GM12878 (cell line): ENCODE data around the gene TRAPPC4. TPM values are rescaled to one million over a fixed set of nuclear protein-coding genes. Genes with fewer than 3 reads are reported as not detected.

ENCODE experiments used
- ATAC-seq: fragments of 200-7000 bp; cut with Tn5 transposase; 3 replicates; pipeline ENCODE4 v1.9.1; 2020; ENCODE audit warnings: mild to moderate bottlenecking, moderate library complexity
- BruUV-seq: library from RNA; stranded (reverse); fragments of 400-500 nt; replicated peaks from 2 replicates; lab custom pipeline; 2021; lab: Mats Ljungman, UMichigan
- CTCF ChIA-PET: fragments of 300-600 bp; sonication (Branson Sonifier 250); formaldehyde crosslinking; extraction: SDS; loops from one replicate; lab custom pipeline; 2021; ENCODE audit warnings: inconsistent platforms; lab: Yijun Ruan, JAX
- POLR2A ChIA-PET: fragments of 350-600 bp; formaldehyde crosslinking; extraction: SDS; loops from one replicate; lab custom pipeline; 2021; ENCODE audit warnings: inconsistent platforms; lab: Charles Lee
- RAD21 ChIA-PET: fragments of 300-600 bp; sonication (Branson Sonifier 250); formaldehyde crosslinking; loops from one replicate; lab custom pipeline; 2023; ENCODE audit warnings: antibody characterized with exemption; ENCODE audit not compliant: unreplicated experiment; lab: Charles Lee
- SMC1A ChIA-PET: fragments of 300-600 bp; sonication (Branson Sonifier 250); formaldehyde crosslinking; loops from one replicate; lab custom pipeline; 2023; ENCODE audit not compliant: unreplicated experiment, uncharacterized antibody; lab: Charles Lee
- DNase-seq: peaks from one replicate; pipeline ENCODE4 v3.0.0-alpha.2; 2011; ENCODE audit warnings: low read depth, low spot score
- FAIRE-seq: peaks from 3 replicates; lab custom pipeline; 2011; peaks lifted over from hg19 to GRCh38; lab: Jason Lieb, UNC
- H2AFZ ChIP-seq: 2 replicates; pipeline ENCODE4 v1.6.0; 2011; ENCODE audit warnings: low read depth, low read length, control low read depth; ENCODE audit not compliant: control insufficient read depth
- H3K27ac ChIP-seq: 2 replicates; pipeline ENCODE4 v1.5.1; 2011; ENCODE audit warnings: control low read depth; ENCODE audit not compliant: control insufficient read depth, insufficient read depth
- H3K27me3 ChIP-seq, 2 experiments: replicated peaks in 1 of 2; 2 replicates each; pipeline versions ENCODE4 v1.6.0 to v1.6.1; 2011; ENCODE audit warnings: low read length in 1 of 2; ENCODE audit not compliant: control insufficient read depth in 2 of 2, insufficient read depth in 2 of 2
- H3K36me3 ChIP-seq, 2 experiments: 2 replicates each; pipeline ENCODE4 v1.5.1; 2011; ENCODE audit warnings: low read length in 1 of 2; ENCODE audit not compliant: control insufficient read depth in 2 of 2, insufficient read depth in 2 of 2
- H3K4me1 ChIP-seq: 2 replicates; pipeline ENCODE4 v1.6.1; 2011; ENCODE audit warnings: mild to moderate bottlenecking, low read length, moderate library complexity, mixed read lengths; ENCODE audit not compliant: control insufficient read depth, insufficient read depth
- H3K4me2 ChIP-seq: 2 replicates; pipeline ENCODE4 v1.6.0; 2011; ENCODE audit warnings: control low read depth; ENCODE audit not compliant: control insufficient read depth, insufficient read depth
- H3K4me3 ChIP-seq: fragments of 200-600 bp; sonication (generic); 2 replicates; pipeline ENCODE4 v1.5.1; 2016
- H3K79me2 ChIP-seq: 2 replicates; pipeline ENCODE4 v1.6.0; 2011; ENCODE audit warnings: low read length; ENCODE audit not compliant: control insufficient read depth, insufficient read depth
- H3K9ac ChIP-seq: 2 replicates; pipeline ENCODE4 v1.8.0; 2011; ENCODE audit warnings: low read length, control low read depth, mixed read lengths; ENCODE audit not compliant: control insufficient read depth, insufficient read depth
- H3K9me3 ChIP-seq: replicated peaks from 3 replicates; pipeline ENCODE4 v1.5.1; 2011; ENCODE audit warnings: mild to moderate bottlenecking, low read length; ENCODE audit not compliant: control insufficient read depth, insufficient read depth
- H4K20me1 ChIP-seq: 2 replicates; pipeline ENCODE4 v1.6.0; 2011; ENCODE audit not compliant: control insufficient read depth, insufficient read depth
- BMI1 ChIP-seq: fragments of 450-650 bp; IDR thresholded peaks from 2 replicates; pipeline ENCODE4 v1.6.1; 2016; ENCODE audit warnings: mild to moderate bottlenecking, moderate library complexity, borderline replicate concordance
- DPF2 ChIP-seq: fragments of 450-650 bp; IDR thresholded peaks from 2 replicates; pipeline ENCODE4 v1.6.1; 2017; ENCODE audit warnings: mild to moderate bottlenecking
- IRF5 ChIP-seq: fragments of 450-650 bp; IDR thresholded peaks from 2 replicates; pipeline ENCODE4 v1.6.1; 2017; ENCODE audit warnings: borderline replicate concordance
- NBN ChIP-seq: fragments of 450-650 bp; IDR thresholded peaks from 2 replicates; pipeline ENCODE4 v1.6.1; 2016
- NFXL1 ChIP-seq: fragments of 450-650 bp; IDR thresholded peaks from 2 replicates; pipeline ENCODE4 v1.6.1; 2017; ENCODE audit warnings: antibody characterized with exemption, mild to moderate bottlenecking, borderline replicate concordance
- NFYB ChIP-seq: IDR thresholded peaks from 2 replicates; pipeline ENCODE4 v1.6.1; 2011; ENCODE audit warnings: low read depth, mild to moderate bottlenecking, low read length, improper control_type of control experiment, moderate library complexity; ENCODE audit not compliant: insufficient read depth
- POU2F2 ChIP-seq: IDR thresholded peaks from 3 replicates; pipeline ENCODE4 v1.6.1; 2011; ENCODE audit warnings: low read depth, mild to moderate bottlenecking, low read length, borderline replicate concordance
- STAT1 ChIP-seq: fragments of 450-650 bp; conservative IDR thresholded peaks from 2 replicates; pipeline ENCODE4 v1.6.1; 2014; ENCODE audit warnings: antibody characterized with exemption, mild to moderate bottlenecking
- TAF1 ChIP-seq: IDR thresholded peaks from 2 replicates; pipeline ENCODE4 v1.6.1; 2011; ENCODE audit warnings: mild to moderate bottlenecking, low read depth, low read length, borderline replicate concordance
- TCF12 ChIP-seq: IDR thresholded peaks from 2 replicates; pipeline ENCODE4 v1.6.1; 2011; ENCODE audit warnings: low read depth, mild to moderate bottlenecking, low read length
- ZNF687 ChIP-seq: fragments of 450-650 bp; IDR thresholded peaks from 2 replicates; pipeline ENCODE4 v1.6.1; 2017; ENCODE audit warnings: mild to moderate bottlenecking, moderate library complexity
- ZSCAN29 ChIP-seq: fragments of 450-650 bp; IDR thresholded peaks from 2 replicates; pipeline ENCODE4 v1.6.1; 2017; ENCODE audit warnings: mild to moderate bottlenecking, moderate library complexity
- WGBS: methylation state at CpG from one replicate; pipeline ENCODE4 v1.1.6; 2016; ENCODE audit warnings: low lambda C conversion rate; ENCODE audit not compliant: insufficient replicate concordance, insufficient coverage; ENCODE audit errors: missing lambda C conversion rate; 5-methylcytosine and 5-hydroxymethylcytosine counted together
- in situ Hi-C: fragments of 300-500 bp; cut with MboI; formaldehyde crosslinking; loops from 9 replicates; pipeline ENCODE4 v1.14.3; 2018; ENCODE audit warnings: mixed read lengths
- intact Hi-C: fragments of 100-400 bp; cut with micrococcal nuclease; formaldehyde crosslinking; loops from one replicate; pipeline ENCODE4 v1.14.2; 2022; ENCODE audit not compliant: unreplicated experiment
- polyA plus RNA-seq, 11 experiments: library from polyadenylated mRNA; depleted of rRNA in 4 of 11; unstranded in 6 of 11; stranded (reverse) in 5 of 11; fragments of >200 nt; fragmentation: Nextera tagmentation in 4 of 11; fragmentation: Illumina TruSeq in 1 of 11; extraction: Ambion mirVana in 4 of 11; extraction: Trizol in 1 of 11; gene quantifications; 1 replicate in 1 of 11; 2 replicates in 10 of 11; pipeline versions ENCODE4 v1.2.1 to v1.2.3, GENCODE V29; 2011 to 2016; ENCODE audit warnings: inconsistent platforms in 2 of 11, missing spikeins in 2 of 11, low read depth in 1 of 11
- total RNA-seq, 4 experiments: library from RNA; depleted of rRNA in 3 of 4; stranded (reverse); fragments of >200 nt in 3 of 4; fragmentation: Illumina TruSeq in 1 of 4; extraction: Trizol in 1 of 4; gene quantifications; 2 replicates each; pipeline versions ENCODE4 v1.2.1 to v1.2.3, GENCODE V29; 2013 to 2021

TRAPPC4 gene
- total and polyA plus RNA-seq, 10 of the 15 experiments (the other 5 are each of a cell fraction or from before 2014, with no cell fraction given) = 61.6 to 231 (median 98.8) TPM

- TF ChIP-seq NBN = peak; percentile 64; the same call in 1 of the 2 replicates
- TF ChIP-seq IRF5 = no peak
- TF ChIP-seq TAF1 = peak; percentile 34; the same call in 1 of the 2 replicates
- TF ChIP-seq DPF2 = peak; percentile 71
- peak; percentile 89 for TF ChIP-seq TCF12
- no peak for TF ChIP-seq NFYB
- TF ChIP-seq STAT1 = no peak
Observed at GRCh38 chr11:119051440-119052162, 33.0 kb downstream of the TRAPPC4 start (continued).

- peak overlapping the region; percentile 24; the same call in 1 of the 2 replicates for H3K9ac ChIP-seq
- no peaks in the 10 kb centered on the region for H3K9me3 ChIP-seq
- peak overlapping the region; percentile 43; the same call in 1 of the 2 replicates for H3K4me3 ChIP-seq
- ATAC-seq (no peak), DNase-seq (no peak), FAIRE-seq (no peak)
- H3K27me3 ChIP-seq = no peaks in the 10 kb centered on the region
- H3K4me1 ChIP-seq = peaks cover 33% of the 10 kb centered on the region
- 64% methylated on average over 23 of the region's 23 CpGs for WGBS
- peak overlapping the region; percentile 9; the same call in 1 of the 2 replicates for H2AFZ ChIP-seq
- H4K20me1 ChIP-seq = no peaks in the 10 kb centered on the region
- ChIA-PET CTCF (interaction anchor here (0.9 to 1.9 kb wide), 5 partner anchors 15 to 41 kb away, joined by 3 to 6 read pairs (median 4); partner anchors contain the start of genes RPS25, SLC37A4, TRAPPC4 and VPS11), RAD21 (interaction anchor here (0.8 to 2.8 kb wide), 5 partner anchors 14 to 269 kb away, joined by 3 to 20 read pairs (median 4); partner anchors contain the start of genes HMBS and VPS11), SMC1A (interaction anchor here (0.6 to 1.6 kb wide), 4 partner anchors 9 to 263 kb away, joined by 3 to 6 read pairs (median 4); partner anchors contain the start of gene VPS11), POLR2A (interaction anchor here (0.6 to 2.3 kb wide), 10 partner anchors 9 to 57 kb away, joined by 3 to 14 read pairs (median 6); partner anchors contain the start of genes HMBS, RPS25, TRAPPC4 and VPS11)
- in situ Hi-C loops = no loop called here
- H3K27ac ChIP-seq = peak overlapping the region; percentile 71
- intact Hi-C loops = no loop called here
- no TSS peak for BruUV-seq
- H3K36me3 ChIP-seq = peaks cover 39% of the 10 kb centered on the region in 2 experiments
- H3K4me2 ChIP-seq = peak overlapping the region; percentile 61
- H3K79me2 ChIP-seq = peaks cover 37% of the 10 kb centered on the region
- no peak for TF ChIP-seq ZSCAN29
- TF ChIP-seq ZNF687 = 0 out of 2 replicates have a peak, but pooled peaks have one; percentile 42
- no peak for TF ChIP-seq POU2F2
- no peak for TF ChIP-seq NFXL1
- no peak for TF ChIP-seq BMI1
- TF ChIP-seq IRF5 = no peak
Observed at GRCh38 chr11:119052163-119052814, 33.7 kb downstream of the TRAPPC4 start.
